ENCODE data around the gene RPSA.

GRCh38 chr3:39435006-39435748 is 28.7 kb downstream of the RPSA start:
- TF ChIP-seq, protein P1, sequence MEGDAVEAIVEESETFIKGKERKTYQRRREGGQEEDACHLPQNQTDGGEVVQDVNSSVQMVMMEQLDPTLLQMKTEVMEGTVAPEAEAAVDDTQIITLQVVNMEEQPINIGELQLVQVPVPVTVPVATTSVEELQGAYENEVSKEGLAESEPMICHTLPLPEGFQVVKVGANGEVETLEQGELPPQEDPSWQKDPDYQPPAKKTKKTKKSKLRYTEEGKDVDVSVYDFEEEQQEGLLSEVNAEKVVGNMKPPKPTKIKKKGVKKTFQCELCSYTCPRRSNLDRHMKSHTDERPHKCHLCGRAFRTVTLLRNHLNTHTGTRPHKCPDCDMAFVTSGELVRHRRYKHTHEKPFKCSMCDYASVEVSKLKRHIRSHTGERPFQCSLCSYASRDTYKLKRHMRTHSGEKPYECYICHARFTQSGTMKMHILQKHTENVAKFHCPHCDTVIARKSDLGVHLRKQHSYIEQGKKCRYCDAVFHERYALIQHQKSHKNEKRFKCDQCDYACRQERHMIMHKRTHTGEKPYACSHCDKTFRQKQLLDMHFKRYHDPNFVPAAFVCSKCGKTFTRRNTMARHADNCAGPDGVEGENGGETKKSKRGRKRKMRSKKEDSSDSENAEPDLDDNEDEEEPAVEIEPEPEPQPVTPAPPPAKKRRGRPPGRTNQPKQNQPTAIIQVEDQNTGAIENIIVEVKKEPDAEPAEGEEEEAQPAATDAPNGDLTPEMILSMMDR (IDR thresholded peaks at IDR 0.05 in 4 of 5, conservative IDR thresholded peaks at IDR 0.05 in 1 of 5), result no peak
- TF ChIP-seq POLR2A (IDR thresholded peaks at IDR 0.05), result no peak

All from gastrocnemius medialis (tissue), 4 donors.